Nephron progenitor cell (in vitro differentiated cells): ENCODE results near the gene NOSIP.

Source experiments
- DNase-seq: peaks from one replicate; pipeline ENCODE4 v3.0.0; 2021
- H3K27ac Mint-ChIP-seq: 2 replicates; pipeline ENCODE4 v1.8.0; 2021; ENCODE audit warnings: mild to moderate bottlenecking, moderate library complexity, mixed read lengths
- H3K27me3 Mint-ChIP-seq: 2 replicates; pipeline ENCODE4 v1.8.0; 2021; ENCODE audit warnings: mild to moderate bottlenecking, low read depth, mixed read lengths; ENCODE audit not compliant: poor library complexity
- H3K36me3 Mint-ChIP-seq: 2 replicates; pipeline ENCODE4 v1.8.0; 2021; ENCODE audit warnings: low read depth, mixed read lengths
- H3K4me1 Mint-ChIP-seq: 2 replicates; pipeline ENCODE4 v1.8.0; 2021; ENCODE audit warnings: mixed read lengths
- H3K4me3 Mint-ChIP-seq: 2 replicates; pipeline ENCODE4 v1.8.0; 2021; ENCODE audit warnings: mild to moderate bottlenecking, moderate library complexity, mixed read lengths
- H3K9me3 Mint-ChIP-seq: 2 replicates; pipeline ENCODE4 v1.8.0; 2021; ENCODE audit warnings: mild to moderate bottlenecking, moderate library complexity, mixed read lengths
- CTCF ChIP-seq: fragments of 200-600 bp; sonication (generic); IDR thresholded peaks from 2 replicates; pipeline ENCODE4 v1.5.0; 2021; ENCODE audit warnings: antibody characterized with exemption

The NOSIP gene

GRCh38 chr19:49541914-49542313 is 38.4 kb downstream of the NOSIP start:
- Mint-ChIP-seq H3K4me3 (no peak overlapping the region), H3K27me3 (peaks cover 3% of the 10 kb centered on the region), H3K9me3 (no peaks in the 10 kb centered on the region), H3K4me1 (peaks cover 37% of the 10 kb centered on the region), H3K27ac (peak overlapping the region; percentile 82), H3K36me3 (peaks cover 5% of the 10 kb centered on the region)
- no peak for TF ChIP-seq CTCF
- DNase-seq, result no peak

- H3K27ac Mint-ChIP-seq, result no peak overlapping the region
- H3K4me1 Mint-ChIP-seq, result peaks cover 38% of the 10 kb centered on the region
- H3K4me3 Mint-ChIP-seq, result no peak overlapping the region
- DNase-seq, result no peak
- peaks cover 10% of the 10 kb centered on the region for H3K27me3 Mint-ChIP-seq
- H3K36me3 Mint-ChIP-seq, result peaks cover 5% of the 10 kb centered on the region
- no peaks in the 10 kb centered on the region for H3K9me3 Mint-ChIP-seq
- no peak for TF ChIP-seq CTCF
Measured at GRCh38 chr19:49539192-49539952, 41.0 kb downstream of the NOSIP start.

GRCh38 chr19:49538643-49539042 is 41.7 kb downstream of the NOSIP start:
- H3K4me3 Mint-ChIP-seq, result no peak overlapping the region
- peaks cover 8% of the 10 kb centered on the region for H3K27me3 Mint-ChIP-seq
- no peak for DNase-seq
- no peaks in the 10 kb centered on the region for H3K9me3 Mint-ChIP-seq
- no peak overlapping the region for H3K27ac Mint-ChIP-seq
- H3K4me1 Mint-ChIP-seq, result peaks cover 33% of the 10 kb centered on the region
- peaks cover 5% of the 10 kb centered on the region for H3K36me3 Mint-ChIP-seq
- no peak for TF ChIP-seq CTCF

GRCh38 chr19:49536921-49537462 is 43.4 kb downstream of the NOSIP start:
- no peak overlapping the region for H3K4me3 Mint-ChIP-seq
- peaks cover 24% of the 10 kb centered on the region for H3K4me1 Mint-ChIP-seq
- no peaks in the 10 kb centered on the region for H3K9me3 Mint-ChIP-seq
- H3K27ac Mint-ChIP-seq, result no peak overlapping the region
- peaks cover 8% of the 10 kb centered on the region for H3K27me3 Mint-ChIP-seq
- no peak for TF ChIP-seq CTCF
- peaks cover 5% of the 10 kb centered on the region for H3K36me3 Mint-ChIP-seq
- no peak for DNase-seq

GRCh38 chr19:49534632-49535385 is 45.5 kb downstream of the NOSIP start:
- no peaks in the 10 kb centered on the region for H3K9me3 Mint-ChIP-seq
- peak overlapping the region; percentile 81 for H3K4me3 Mint-ChIP-seq
- TF ChIP-seq CTCF, result no peak
- no peak for DNase-seq
- peaks cover 10% of the 10 kb centered on the region for H3K36me3 Mint-ChIP-seq
- no peak overlapping the region for H3K27ac Mint-ChIP-seq
- peaks cover 14% of the 10 kb centered on the region for H3K27me3 Mint-ChIP-seq
- peaks cover 28% of the 10 kb centered on the region for H3K4me1 Mint-ChIP-seq
